Transverse colon (tissue), 4 donors: ENCODE measurements around the gene MUC4. TPM values are rescaled to one million over a fixed set of nuclear protein-coding genes. Genes with fewer than 3 reads are reported as not detected.
"Not testable (repeated sequence)": the region's sequence is repeated elsewhere in the genome, so short reads cannot be mapped to it uniquely, and the experiment has no call there.

Experiments used
- DNase-seq: peaks from one replicate; pipeline ENCODE4 v3.0.0-alpha.2; 2019
- H3K27ac ChIP-seq, 4 donors: fragments of 200-600 bp; sonication (generic); 2 replicates each; pipeline ENCODE4 v1.5.1; 2016 to 2018; ENCODE audit warnings: inconsistent platforms in 4 of 4
- H3K27me3 ChIP-seq: fragments of 200-600 bp; sonication (generic); 2 replicates; pipeline ENCODE4 v1.5.1; 2017; ENCODE audit warnings: inconsistent platforms
- H3K36me3 ChIP-seq, 4 donors: fragments of 200-600 bp; sonication (generic); 2 replicates each; pipeline ENCODE4 v1.5.1; 2017 to 2019; ENCODE audit warnings: inconsistent platforms in 4 of 4
- H3K4me1 ChIP-seq, 4 donors: fragments of 200-600 bp; sonication (generic); 2 replicates each; pipeline ENCODE4 v1.5.1; 2017 to 2020; ENCODE audit warnings: inconsistent platforms in 4 of 4
- H3K4me3 ChIP-seq, 4 donors: fragments of 200-600 bp; sonication (generic); 1 replicate in 1 of 4; 2 replicates in 3 of 4; pipeline versions ENCODE4 v1.5.1 to v1.6.1; 2017 to 2019; ENCODE audit warnings: inconsistent platforms in 4 of 4
- H3K9me3 ChIP-seq, 2 donors: fragments of 200-600 bp; sonication (generic); 2 replicates each; pipeline ENCODE4 v1.5.1; 2017 to 2019; ENCODE audit warnings: inconsistent platforms in 2 of 2
- EP300 ChIP-seq: sonication (generic); formaldehyde crosslinking; IDR thresholded peaks from one replicate; pipeline ENCODE4 v1.6.1; 2017; ENCODE audit warnings: antibody characterized with exemption, low read depth
- POLR2A ChIP-seq: fragments of 450-650 bp; IDR thresholded peaks from one replicate; pipeline ENCODE4 v1.6.1; 2016; ENCODE audit warnings: antibody characterized with exemption, mild to moderate bottlenecking, moderate library complexity
- POLR2AphosphoS5 ChIP-seq, 3 donors: sonication (generic); formaldehyde crosslinking; IDR thresholded peaks; one replicate each; pipeline ENCODE4 v1.6.1; 2016; ENCODE audit warnings: antibody characterized with exemption in 3 of 3
- WGBS, 2 donors: methylation state at CpG; one replicate each; pipeline ENCODE4 v1.1.5; 2018; ENCODE audit warnings: low coverage in 1 of 2; 5-methylcytosine and 5-hydroxymethylcytosine counted together
- in situ Hi-C, 4 donors: fragments of 200-750 bp; cut with MboI; loops; one replicate each; pipeline versions ENCODE4 v1.15.0 to v1.15.1; 2017; ENCODE audit warnings: low sequenced_read_pairs in 3 of 4, low pct_ligation_motif_present in 1 of 4, low pct_unique_long_range_greater_than_20kb in 1 of 4
- intact Hi-C: fragments of 100-400 bp; cut with DNase I; formaldehyde crosslinking; loops from one replicate; pipeline ENCODE4 v1.15.1; 2023; ENCODE audit warnings: low total_unique reads
- total RNA-seq, 4 donors: library from RNA; depleted of rRNA; stranded (reverse); fragments of >200 nt; gene quantifications; one replicate each; pipeline ENCODE4 v1.1.0, GENCODE V29; 2016
- TF ChIP-seq, protein P1 (sequence below), 5 experiments: fragments of 200-600 bp in 3 of 5; fragments of 450-650 bp in 2 of 5; sonication (generic) in 3 of 5; IDR thresholded peaks; 1 replicate in 2 of 5; 2 replicates in 3 of 5; pipeline ENCODE4 v1.5.1; 2016 to 2017; ENCODE audit warnings: antibody characterized with exemption in 5 of 5, inconsistent platforms in 3 of 5, mild to moderate bottlenecking in 2 of 5, moderate library complexity in 1 of 5

Gene MUC4
- total RNA-seq, 4 donors from 2014 or later, result 111 to 354 (median 170) TPM

DNA sequence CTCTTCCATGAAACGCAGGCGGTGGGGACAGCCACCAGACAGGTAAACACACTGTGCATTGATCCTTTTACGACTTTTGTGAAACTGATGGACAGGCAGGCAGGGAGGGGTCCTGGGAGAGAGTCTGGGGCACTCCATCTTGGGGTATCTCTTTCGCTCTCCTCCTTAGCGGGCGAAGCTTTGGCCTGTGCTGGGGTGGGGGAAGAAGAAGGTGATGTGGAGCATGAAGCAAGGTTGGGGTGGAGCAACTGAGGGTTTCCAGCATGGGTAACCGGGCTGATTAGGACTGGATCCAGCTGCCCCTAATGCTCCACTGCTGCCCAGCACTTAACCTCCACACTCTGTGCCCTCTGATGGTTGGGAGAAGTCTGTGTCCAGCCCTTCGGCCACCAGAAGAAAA, 65.4 kb downstream of the MUC4 start:
- no peaks in the 10 kb centered on the region for H3K36me3 ChIP-seq
- no peak overlapping the region for H3K27ac ChIP-seq
- peaks cover 0 to 12% (median 7%) of the 10 kb centered on the region in 4 donors for H3K4me1 ChIP-seq
- intact Hi-C loops (no loop called here), in situ Hi-C loops (loop anchor here in 2 of 4 donors (25.0 kb wide), 2 partner anchors 134 to 466 kb away; partner anchors contain the start of genes SLC51A (in 1 of the 2) and ZDHHC19 (in 1 of the 2))
- DNase-seq, result no peak
- no peaks in the 10 kb centered on the region for H3K9me3 ChIP-seq
- 89 to 91% methylated on average over 6 to 8 of the region's 8 CpGs for WGBS, 2 donors
- H3K4me3 ChIP-seq, result no peak overlapping the region
- H3K27me3 ChIP-seq, result peaks cover 6% of the 10 kb centered on the region
- TF ChIP-seq EP300 (no peak), POLR2A (no peak), POLR2AphosphoS5 (IDR thresholded peaks at IDR 0.05) (no peak)
- TF ChIP-seq, protein P1, sequence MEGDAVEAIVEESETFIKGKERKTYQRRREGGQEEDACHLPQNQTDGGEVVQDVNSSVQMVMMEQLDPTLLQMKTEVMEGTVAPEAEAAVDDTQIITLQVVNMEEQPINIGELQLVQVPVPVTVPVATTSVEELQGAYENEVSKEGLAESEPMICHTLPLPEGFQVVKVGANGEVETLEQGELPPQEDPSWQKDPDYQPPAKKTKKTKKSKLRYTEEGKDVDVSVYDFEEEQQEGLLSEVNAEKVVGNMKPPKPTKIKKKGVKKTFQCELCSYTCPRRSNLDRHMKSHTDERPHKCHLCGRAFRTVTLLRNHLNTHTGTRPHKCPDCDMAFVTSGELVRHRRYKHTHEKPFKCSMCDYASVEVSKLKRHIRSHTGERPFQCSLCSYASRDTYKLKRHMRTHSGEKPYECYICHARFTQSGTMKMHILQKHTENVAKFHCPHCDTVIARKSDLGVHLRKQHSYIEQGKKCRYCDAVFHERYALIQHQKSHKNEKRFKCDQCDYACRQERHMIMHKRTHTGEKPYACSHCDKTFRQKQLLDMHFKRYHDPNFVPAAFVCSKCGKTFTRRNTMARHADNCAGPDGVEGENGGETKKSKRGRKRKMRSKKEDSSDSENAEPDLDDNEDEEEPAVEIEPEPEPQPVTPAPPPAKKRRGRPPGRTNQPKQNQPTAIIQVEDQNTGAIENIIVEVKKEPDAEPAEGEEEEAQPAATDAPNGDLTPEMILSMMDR (IDR thresholded peaks at IDR 0.05), result no peak

DNA sequence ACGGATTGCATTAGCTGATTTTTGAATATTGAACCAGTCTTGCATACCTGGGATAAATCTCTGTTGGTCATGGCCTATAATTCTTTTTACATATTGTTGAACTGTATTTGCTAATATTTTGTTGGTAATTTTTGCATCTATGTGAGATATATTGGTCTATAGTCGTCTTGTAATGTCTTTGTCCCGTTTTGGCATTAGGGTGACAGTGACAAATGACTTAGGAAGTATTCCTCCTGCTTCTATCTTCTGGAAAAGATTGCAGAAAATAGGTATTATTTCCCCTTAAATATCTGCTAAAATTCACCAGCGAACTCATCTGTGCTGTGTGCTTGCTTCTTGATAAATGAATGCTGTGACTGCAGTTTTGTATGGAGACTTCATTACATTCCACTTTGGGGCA, 67.3 kb downstream of the MUC4 start:
- TF ChIP-seq EP300, result no peak
- no peak for TF ChIP-seq POLR2AphosphoS5 (IDR thresholded peaks at IDR 0.05)
- TF ChIP-seq, protein P1 (IDR thresholded peaks at IDR 0.05), result no peak
- TF ChIP-seq POLR2A, result no peak
- no peak overlapping the region for H3K27ac ChIP-seq
- intact Hi-C loops, result no loop called here

DNA sequence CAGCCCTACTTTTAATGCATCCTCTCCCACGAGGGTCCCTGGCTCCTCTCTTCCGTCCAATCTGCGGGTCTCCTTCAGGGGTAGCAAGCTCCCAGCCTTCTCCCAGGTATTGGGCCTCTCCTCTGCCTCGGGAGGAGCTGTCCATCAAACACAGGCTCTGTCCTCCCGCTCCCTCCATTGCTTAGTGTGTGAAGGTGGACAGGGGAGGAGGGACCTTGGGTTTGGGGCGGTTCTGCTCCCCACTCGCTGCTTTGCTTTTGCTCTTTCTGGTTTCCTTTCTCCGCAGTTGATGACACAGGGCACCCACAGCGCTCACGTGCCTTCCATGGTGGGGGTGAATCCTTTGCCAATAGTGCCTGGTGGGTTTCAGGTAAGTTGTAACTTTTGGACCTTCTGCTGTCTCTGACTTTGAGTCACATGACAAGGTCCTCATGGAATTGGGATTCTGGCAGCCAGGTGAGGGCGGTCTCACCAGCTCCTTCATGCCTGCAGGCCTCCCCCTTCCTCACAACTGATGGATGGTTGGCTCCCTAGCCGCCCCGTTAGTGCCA, 72.1 kb downstream of the MUC4 start:
- Histone ChIP-seq H3K27me3 (no peaks in the 10 kb centered on the region), H3K9me3 (no peaks in the 10 kb centered on the region), H3K27ac (no peak overlapping the region), H3K36me3 (no peaks in the 10 kb centered on the region), H3K4me3 (no peak overlapping the region), H3K4me1 (no peaks in the 10 kb centered on the region)
- DNase-seq, result no peak
- intact Hi-C loops (no loop called here), in situ Hi-C loops (loop anchor here in 2 of 4 donors (25.0 kb wide), 2 partner anchors 127 to 473 kb away; partner anchors contain the start of genes SLC51A (in 1 of the 2) and ZDHHC19 (in 1 of the 2))
- TF ChIP-seq POLR2A, result no peak
- TF ChIP-seq POLR2AphosphoS5 (IDR thresholded peaks at IDR 0.05), result no peak
- TF ChIP-seq EP300, result no peak
- TF ChIP-seq, protein P1 (IDR thresholded peaks at IDR 0.05), result no peak
- 86 to 96% methylated on average over 4 to 12 of the region's 13 CpGs for WGBS, 2 donors

More for the DNA sequence above, 67.3 kb downstream of the MUC4 start:
- Histone ChIP-seq H3K4me3 (no peak overlapping the region), H3K36me3 (no peaks in the 10 kb centered on the region), H3K9me3 (no peaks in the 10 kb centered on the region), H3K4me1 (peaks cover 0 to 12% (median 7%) of the 10 kb centered on the region in 4 donors), H3K27me3 (peaks cover 6% of the 10 kb centered on the region)
- in situ Hi-C loops, result loop anchor here in 2 of 4 donors (25.0 kb wide), 2 partner anchors 132 to 468 kb away; partner anchors contain the start of genes SLC51A (in 1 of the 2) and ZDHHC19 (in 1 of the 2)
- WGBS, 2 donors, result 69 to 84% methylated on average over 4 of the region's 4 CpGs
- DNase-seq, result no peak

DNA sequence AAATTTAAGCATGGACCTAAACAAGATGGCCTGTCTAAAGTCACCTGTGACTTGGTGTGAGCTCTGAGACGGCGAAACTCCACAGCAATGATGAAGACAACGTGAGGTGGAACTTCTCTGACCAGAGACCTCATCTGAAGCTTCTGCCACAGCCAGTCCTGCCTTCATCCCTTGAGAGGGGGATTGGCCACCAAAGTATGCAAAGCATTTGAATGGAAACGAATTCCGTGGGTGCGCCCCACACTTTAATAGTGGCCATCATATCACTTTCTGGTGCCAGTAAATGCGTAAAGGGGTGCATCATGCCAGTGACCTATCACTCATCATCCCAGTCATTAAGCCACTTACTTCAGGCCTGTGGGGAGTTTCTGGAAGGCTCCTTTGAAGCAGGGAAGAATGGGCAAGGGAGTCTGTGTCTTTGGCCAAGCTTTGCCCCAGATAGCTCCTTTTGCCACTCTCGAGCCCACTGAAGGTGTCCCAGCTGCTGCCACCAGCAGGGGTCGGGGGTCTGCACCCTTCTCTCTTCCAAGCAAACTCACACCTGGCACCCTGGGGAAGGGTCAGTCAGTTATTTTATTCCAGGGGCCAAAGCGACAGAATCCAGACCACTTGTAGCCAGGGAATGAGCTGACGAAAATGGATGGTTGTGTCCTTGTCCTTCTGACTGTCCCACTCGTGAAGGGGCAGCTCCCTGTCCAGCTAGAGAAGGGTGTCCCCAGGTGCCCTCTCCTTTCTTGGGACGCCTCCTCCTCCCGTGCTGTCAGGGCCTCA, 73.3 kb downstream of the MUC4 start:
- no peak overlapping the region for H3K4me3 ChIP-seq
- no peaks in the 10 kb centered on the region for H3K36me3 ChIP-seq
- in situ Hi-C loops, result loop anchor here in 2 of 4 donors (25.0 kb wide), 2 partner anchors 126 to 474 kb away; partner anchors contain the start of genes SLC51A (in 1 of the 2) and ZDHHC19 (in 1 of the 2)
- no peaks in the 10 kb centered on the region for H3K4me1 ChIP-seq
- intact Hi-C loops, result no loop called here
- 88 to 92% methylated on average over 5 to 14 of the region's 14 CpGs for WGBS, 2 donors
- no peak overlapping the region for H3K27ac ChIP-seq
- H3K27me3 ChIP-seq, result no peaks in the 10 kb centered on the region
- no peak for DNase-seq
- H3K9me3 ChIP-seq, result no peaks in the 10 kb centered on the region
- TF ChIP-seq, protein P1 (IDR thresholded peaks at IDR 0.05), result no peak
- no peak for TF ChIP-seq POLR2AphosphoS5 (IDR thresholded peaks at IDR 0.05)
- no peak for TF ChIP-seq EP300
- no peak for TF ChIP-seq POLR2A

DNA sequence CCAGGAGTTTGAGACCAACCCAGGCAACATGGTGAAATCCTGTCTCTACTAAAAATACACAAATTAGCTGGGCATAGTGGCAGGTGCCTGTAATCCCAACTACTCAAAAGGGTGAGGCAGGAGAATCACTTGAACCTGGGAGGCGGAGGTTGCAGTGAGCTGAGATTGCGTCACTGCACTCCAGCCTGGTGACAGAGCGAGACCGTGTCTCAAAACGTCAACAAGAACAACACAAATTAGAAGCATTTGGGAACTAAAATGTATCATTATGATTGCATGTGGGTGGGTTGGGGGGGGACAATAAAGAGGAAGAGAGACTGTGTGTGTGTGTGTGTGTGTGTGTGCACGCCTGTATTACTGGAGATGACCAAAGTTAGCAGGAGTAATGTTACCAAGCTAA, 73.9 kb downstream of the MUC4 start:
- DNase-seq, H3K36me3 ChIP-seq, H3K9me3 ChIP-seq, H3K4me1 ChIP-seq, H3K27me3 ChIP-seq, H3K4me3 ChIP-seq, intact Hi-C loops, H3K27ac ChIP-seq: not testable (repeated sequence)
- WGBS, 2 donors, result 82 to 90% methylated on average over 6 of the region's 6 CpGs
- in situ Hi-C loops, result loop anchor here in 2 of 4 donors (25.0 kb wide), 2 partner anchors 125 to 475 kb away; partner anchors contain the start of genes SLC51A (in 1 of the 2) and ZDHHC19 (in 1 of the 2)
